G401 (cell line): ENCODE results near the gene PCID2. TPM values are rescaled to one million over a fixed set of nuclear protein-coding genes. Genes with fewer than 3 reads are reported as not detected.

Experiments
- DNase-seq: peaks from one replicate; pipeline ENCODE4 v3.0.0-alpha.2; 2015; ENCODE audit warnings: low spot score
- in situ Hi-C: cut with HindIII; loops from 2 replicates; pipeline ENCODE4 v1.10.0; 2016; ENCODE audit warnings: low sequenced_read_pairs, mixed read lengths
- total RNA-seq: library from RNA; depleted of rRNA; stranded (reverse); fragments of >200 nt; shearing (Covaris generic); gene quantifications from 2 replicates; pipeline ENCODE4 v1.2.3, GENCODE V29; 2014; rRNA removed

Gene PCID2
- total RNA-seq, 1 experiment from 2014 or later: 103 TPM

DNA sequence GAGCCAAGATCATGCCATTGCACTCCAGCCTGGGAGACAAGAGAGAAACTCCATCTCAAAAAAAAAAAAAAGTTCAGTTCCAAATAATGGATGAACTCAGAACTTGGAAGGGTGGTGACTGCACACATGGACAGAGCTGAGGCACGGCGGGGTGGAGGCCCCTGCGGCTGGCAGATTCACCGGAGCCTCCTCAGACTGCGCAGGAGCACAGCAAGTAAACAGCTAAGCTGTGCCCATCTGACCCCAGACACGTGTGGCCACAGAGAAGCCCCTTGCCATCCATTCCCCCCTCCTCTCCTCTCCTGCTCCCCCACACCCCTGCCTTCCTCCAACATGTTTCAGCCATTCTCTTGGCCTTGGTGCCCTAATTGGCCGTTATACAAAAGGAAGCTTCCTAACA is 65.6 kb downstream of the PCID2 start:
- in situ Hi-C loops: no loop called here
- DNase-seq: no peak

GRCh38 chr13:113141601-113141970 is 66.9 kb downstream of the PCID2 start:
- in situ Hi-C loops: no loop called here
- no peak for DNase-seq

- DNase-seq: no peak
- in situ Hi-C loops: no loop called here
These were observed 67.5 kb downstream of the PCID2 start for GRCh38 chr13:113140677-113141600.

DNA sequence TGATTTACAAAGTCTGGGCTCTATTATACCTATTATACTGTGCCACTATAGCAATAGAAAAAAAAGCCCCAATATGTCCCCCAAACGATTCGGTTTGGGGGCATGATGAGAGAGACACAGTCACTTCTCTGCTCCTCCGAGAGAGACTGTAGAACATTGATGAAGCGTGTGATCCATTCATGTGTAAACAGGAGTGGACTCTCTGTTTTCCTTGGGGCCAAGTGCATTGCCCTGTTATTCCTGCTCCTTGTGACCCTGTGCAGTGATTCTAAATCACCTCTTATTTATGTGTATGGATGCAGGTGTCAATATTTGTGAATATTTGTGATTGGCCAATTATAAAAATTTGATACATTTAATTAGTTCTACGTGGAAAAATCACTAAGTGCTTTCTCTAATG is 68.9 kb downstream of the PCID2 start:
- in situ Hi-C loops: no loop called here
- DNase-seq: no peak

DNA sequence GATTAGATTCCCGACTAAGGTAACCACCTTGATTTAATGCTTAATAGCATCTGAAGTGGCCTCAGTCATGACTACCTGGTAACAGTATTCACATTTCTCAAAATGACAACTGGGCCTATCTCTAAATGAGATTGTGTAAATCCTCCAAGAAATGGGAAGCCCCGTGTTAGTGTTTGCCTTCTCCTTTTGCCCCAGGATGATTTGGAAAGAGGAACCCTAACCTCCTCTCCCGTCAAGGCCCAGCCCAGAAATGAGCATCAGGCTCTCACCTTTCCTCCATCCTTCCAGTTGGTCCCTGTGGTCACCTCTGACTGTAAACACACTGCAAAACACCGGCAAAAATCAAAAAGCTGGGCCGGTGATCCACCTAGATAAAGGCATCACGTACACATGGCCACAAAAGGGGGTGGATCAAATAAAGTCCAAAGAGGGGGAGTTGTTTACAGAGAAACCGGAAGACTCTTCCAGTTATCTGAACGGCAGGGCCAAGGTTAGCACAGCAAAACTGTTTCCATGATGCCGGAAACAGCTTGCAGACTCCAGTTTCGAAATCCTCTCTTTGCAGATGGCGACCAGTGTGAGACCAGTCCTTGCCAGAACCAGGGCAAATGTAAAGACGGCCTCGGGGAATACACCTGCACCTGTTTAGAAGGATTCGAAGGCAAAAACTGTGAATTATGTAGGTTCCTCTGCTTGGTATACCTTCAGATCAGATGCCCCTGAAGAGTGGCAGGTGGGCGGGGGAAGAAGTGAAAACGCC is 69.5 kb downstream of the PCID2 start:
- DNase-seq: peak; percentile 51
- in situ Hi-C loops: no loop called here

GRCh38 chr13:113137691-113138298 is 70.7 kb downstream of the PCID2 start:
- in situ Hi-C loops: no loop called here
- no peak for DNase-seq

DNA sequence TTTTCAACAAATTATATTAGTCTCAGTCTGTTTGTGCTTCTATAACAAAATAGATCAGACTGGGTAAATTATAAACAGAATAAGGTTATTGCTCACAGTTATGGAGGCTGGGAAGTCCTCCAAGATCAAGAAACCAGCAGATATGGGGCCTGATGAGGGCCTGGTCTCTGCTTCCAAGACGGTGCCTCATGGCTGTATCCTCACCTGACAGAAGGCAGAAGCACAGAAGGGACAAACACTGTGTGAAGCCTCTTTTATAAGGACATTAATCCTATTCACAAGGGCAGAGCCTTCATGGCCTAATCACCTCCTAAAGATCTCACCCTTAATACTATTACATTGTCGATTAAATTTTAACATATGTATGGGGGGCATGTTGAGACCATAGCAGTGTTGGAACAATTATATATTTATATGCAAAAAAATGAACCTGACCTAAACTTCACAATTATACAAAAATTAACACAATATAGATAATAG is 73.1 kb downstream of the PCID2 start:
- DNase-seq: no peak
- in situ Hi-C loops: no loop called here

DNA sequence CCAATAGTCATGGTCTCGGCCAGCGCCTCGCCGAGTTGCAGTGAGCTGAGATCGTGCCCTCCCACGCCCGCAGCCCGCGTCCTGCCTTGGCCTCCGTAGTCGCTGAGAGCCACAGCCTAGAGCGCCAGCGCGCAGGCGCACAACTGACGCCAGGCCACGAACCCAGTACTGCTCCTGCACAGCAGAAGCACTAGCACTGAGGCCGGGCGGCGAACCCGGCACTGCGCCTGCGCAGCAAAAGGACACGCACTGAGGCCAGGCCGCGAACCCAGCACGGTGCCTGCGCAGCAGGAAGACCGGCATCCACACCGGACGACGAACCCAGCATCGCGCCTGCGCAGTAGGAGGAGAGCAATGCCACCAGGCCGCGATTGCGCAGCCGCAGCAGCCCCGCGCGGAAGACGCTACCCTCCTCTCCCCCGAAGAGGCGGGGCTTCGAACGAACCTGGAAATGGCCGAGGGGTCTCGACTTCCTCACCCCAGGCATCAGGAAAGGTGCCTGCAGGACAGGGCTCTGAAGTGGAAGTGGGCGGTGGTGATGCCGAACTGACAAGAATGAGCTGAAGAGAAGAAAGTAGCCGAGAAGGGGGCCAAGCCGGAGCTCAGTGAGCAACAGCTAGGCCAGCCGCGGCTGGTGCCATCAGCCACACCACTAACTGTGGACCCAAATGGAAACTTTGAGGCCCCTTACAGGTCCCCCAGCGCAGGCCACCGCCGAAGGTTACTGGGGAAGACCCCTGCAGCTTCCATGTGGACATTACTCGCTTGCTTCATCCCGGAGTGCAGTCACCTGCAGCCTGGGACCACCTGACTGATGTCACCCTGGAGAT is 78.3 kb downstream of the PCID2 start:
- no peak for DNase-seq
- in situ Hi-C loops: no loop called here

DNA sequence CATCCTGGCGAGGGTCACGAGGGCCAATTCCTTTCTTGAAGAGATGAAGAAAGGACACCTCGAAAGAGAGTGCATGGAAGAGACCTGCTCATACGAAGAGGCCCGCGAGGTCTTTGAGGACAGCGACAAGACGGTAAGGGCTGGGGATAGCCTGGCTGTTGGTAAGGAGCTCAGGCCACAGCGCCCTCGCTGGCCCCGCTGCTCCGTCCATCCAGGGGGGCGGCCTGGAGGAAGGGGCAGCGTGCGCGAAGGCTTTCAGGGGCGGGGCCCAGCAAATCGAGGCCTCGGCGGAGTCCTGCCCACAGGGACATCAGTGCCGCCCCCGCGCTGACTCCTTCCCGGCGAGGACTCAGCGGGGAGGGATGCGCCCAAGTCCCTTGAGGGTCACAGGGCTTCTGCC is 79.0 kb downstream of the PCID2 start:
- in situ Hi-C loops: no loop called here
- DNase-seq: no peak

Other genes with a start within 250 kb of the PCID2 start
- 2.8 and 4.7 TPM in 2 replicates for gene MCF2L, start 239.5 kb downstream of the PCID2 start, total RNA-seq
- not detected in 2 replicates for gene F7, start 102.9 kb downstream of the PCID2 start, total RNA-seq
- gene F10, start 85.9 kb downstream of the PCID2 start, total RNA-seq: not detected in 2 replicates
- not detected in 2 replicates for gene PROZ, start 50.0 kb downstream of the PCID2 start, total RNA-seq
- gene CUL4A, start 944 bp upstream of the PCID2 start, total RNA-seq: 154 and 194 TPM in 2 replicates
- 199 and 207 TPM in 2 replicates for gene LAMP1, start 88.6 kb upstream of the PCID2 start, total RNA-seq
- gene GRTP1, start 155.5 kb upstream of the PCID2 start, total RNA-seq: 26.5 and 28.6 TPM in 2 replicates
- 2.3 and 3.3 TPM in 2 replicates for gene ADPRHL1, start 244.8 kb upstream of the PCID2 start, total RNA-seq